Naive thymus-derived CD4-positive, alpha-beta T cell (primary cell): ENCODE results near the gene ANO9. TPM values are rescaled to one million over a fixed set of nuclear protein-coding genes. Genes with fewer than 3 reads are reported as not detected.
"Not testable (repeated sequence)": the region's sequence is repeated elsewhere in the genome, so short reads cannot be mapped to it uniquely, and the experiment has no call there.

ENCODE experiments used
- ATAC-seq: fragments of 150-1000 bp; cut with Tn5 transposase; 2 replicates; pipeline ENCODE4 v1.10.0; 2021; ENCODE audit warnings: mild to moderate bottlenecking, moderate library complexity
- CTCF ChIA-PET: fragments of 350-600 bp; sonication (Branson Sonifier 250); formaldehyde crosslinking; loops from one replicate; lab custom pipeline; 2021; ENCODE audit warnings: antibody characterized with exemption; lab: Charles Lee
- POLR2A ChIA-PET: fragments of 350-600 bp; sonication (Branson Sonifier 250); formaldehyde crosslinking; loops from one replicate; lab custom pipeline; 2021; ENCODE audit warnings: antibody characterized with exemption, inconsistent platforms; lab: Charles Lee
- DNase-seq, 9 donors: peaks; one replicate each; pipeline versions ENCODE4 v3.0.0 to v3.0.0-alpha.2; 2020 to 2022; ENCODE audit warnings: mixed read lengths in 1 of 9
- H3K27ac ChIP-seq: one replicate; pipeline ENCODE4 v1.7.0; 2013; ENCODE audit warnings: mild to moderate bottlenecking, low read depth, low read length, moderate library complexity
- H3K27me3 ChIP-seq, 2 donors: one replicate each; pipeline ENCODE4 v1.7.0; 2013; ENCODE audit warnings: low read length in 2 of 2, mild to moderate bottlenecking in 2 of 2, moderate library complexity in 2 of 2; ENCODE audit not compliant: control insufficient read depth in 2 of 2, insufficient read depth in 2 of 2
- H3K36me3 ChIP-seq, 3 experiments: 1 replicate in 2 of 3; 2 replicates in 1 of 3; pipeline ENCODE4 v1.7.0; 2013; ENCODE audit warnings: low read length in 3 of 3, mild to moderate bottlenecking in 3 of 3, moderate library complexity in 1 of 3; ENCODE audit not compliant: insufficient read depth in 3 of 3, control insufficient read depth in 2 of 3
- H3K4me1 ChIP-seq, 2 donors: one replicate each; pipeline ENCODE4 v1.7.0; 2013; ENCODE audit warnings: low read length in 2 of 2, mild to moderate bottlenecking in 2 of 2, moderate library complexity in 1 of 2; ENCODE audit not compliant: control insufficient read depth in 2 of 2, insufficient read depth in 2 of 2
- H3K4me3 ChIP-seq: 2 replicates; pipeline ENCODE4 v1.7.0; 2013; ENCODE audit warnings: mild to moderate bottlenecking, low read length
- H3K9me3 ChIP-seq, 3 experiments: 1 replicate in 2 of 3; 2 replicates in 1 of 3; pipeline ENCODE4 v1.7.0; 2013; ENCODE audit warnings: low read length in 3 of 3; ENCODE audit not compliant: control insufficient read depth in 2 of 3
- H3K27ac Mint-ChIP-seq, 9 donors: one replicate each; pipeline ENCODE4 v1.8.0; 2020 to 2022; ENCODE audit warnings: mixed read lengths in 9 of 9, mild to moderate bottlenecking in 8 of 9, moderate library complexity in 5 of 9, inconsistent platforms in 2 of 9
- H3K27me3 Mint-ChIP-seq, 5 donors: one replicate each; pipeline ENCODE4 v1.8.0; 2021 to 2022; ENCODE audit warnings: mixed read lengths in 5 of 5, mild to moderate bottlenecking in 1 of 5
- H3K36me3 Mint-ChIP-seq, 5 donors: one replicate each; pipeline ENCODE4 v1.8.0; 2020 to 2022; ENCODE audit warnings: mixed read lengths in 5 of 5, mild to moderate bottlenecking in 3 of 5, inconsistent platforms in 1 of 5
- H3K4me1 Mint-ChIP-seq, 7 donors: one replicate each; pipeline ENCODE4 v1.8.0; 2020 to 2022; ENCODE audit warnings: mixed read lengths in 7 of 7, mild to moderate bottlenecking in 3 of 7, inconsistent platforms in 1 of 7
- H3K4me3 Mint-ChIP-seq, 10 donors: one replicate each; pipeline ENCODE4 v1.8.0; 2020 to 2022; ENCODE audit warnings: mild to moderate bottlenecking in 10 of 10, mixed read lengths in 10 of 10, moderate library complexity in 6 of 10, inconsistent platforms in 2 of 10
- H3K9me3 Mint-ChIP-seq, 11 donors: one replicate each; pipeline ENCODE4 v1.8.0; 2020 to 2022; ENCODE audit warnings: mixed read lengths in 11 of 11, mild to moderate bottlenecking in 4 of 11, inconsistent platforms in 1 of 11, moderate library complexity in 1 of 11
- intact Hi-C, 2 donors: fragments of 100-400 bp; cut with micrococcal nuclease; formaldehyde crosslinking; loops; one replicate each; pipeline ENCODE4 v1.15.1; 2023
- polyA plus RNA-seq, 2 donors: library from polyadenylated mRNA; unstranded; fragments of 300-500 nt; fragmentation: Illumina TruSeq; gene quantifications; one replicate each; pipeline ENCODE4 v1.2.3, GENCODE V29; 2021
- total RNA-seq, 6 experiments: library from RNA in 5 of 6; stranded (reverse) in 5 of 6; gene quantifications; 1 replicate in 5 of 6; 2 replicates in 1 of 6; pipeline ENCODE4 v1.2.3 and lab custom pipeline; 2021 to 2026

ANO9 gene
- total and polyA plus RNA-seq, 7 experiments from 2014 or later: 9.0 to 107 (median 92.2) TPM

DNA sequence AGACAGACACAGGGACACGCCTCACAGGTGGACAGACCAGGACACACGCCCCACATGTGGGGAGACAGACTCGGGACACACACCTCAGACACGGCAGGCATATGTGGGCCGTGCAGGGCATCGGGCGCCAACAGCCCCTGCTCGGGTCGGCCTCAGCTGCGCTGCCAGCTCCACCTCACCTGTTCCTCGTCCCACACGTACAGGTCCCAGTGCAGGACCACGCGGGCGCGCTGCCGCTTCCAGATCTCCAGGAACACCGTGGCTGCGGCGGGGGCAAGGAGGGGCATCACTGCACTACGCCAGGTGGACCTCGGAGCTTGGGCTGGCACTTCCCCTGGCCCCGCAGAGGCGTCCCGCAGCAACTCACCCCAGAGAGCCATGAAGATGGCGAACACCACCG is 12.4 kb downstream of the ANO9 start:
- POLR2A ChIA-PET: interaction anchor here (0.5 to 0.6 kb wide), 2 partner anchors 23 to 133 kb away, joined by 3 read pairs; no protein-coding TSS in a partner anchor
- DNase-seq (peak in 1 of 9 donors; percentile 6), ATAC-seq (no peak)
- H3K4me1 Mint-ChIP-seq: peaks cover 0 to 5% (median 0%) of the 10 kb centered on the region in 7 donors
- Histone ChIP-seq H3K4me3 (no peak overlapping the region), H3K9me3 (no peaks in the 10 kb centered on the region), H3K27me3 (no peaks in the 10 kb centered on the region), H3K36me3 (peaks cover 0 to 39% (median 3%) of the 10 kb centered on the region in 3 experiments), H3K27ac (no peak overlapping the region), H3K4me1 (no peaks in the 10 kb centered on the region)
- no peak overlapping the region for H3K4me3 Mint-ChIP-seq
- no peak overlapping the region for H3K27ac Mint-ChIP-seq
- no peaks in the 10 kb centered on the region for H3K27me3 Mint-ChIP-seq
- CTCF ChIA-PET: no interaction called here
- intact Hi-C loops: no loop called here
- peaks cover 0 to 8% (median 2%) of the 10 kb centered on the region in 11 donors for H3K9me3 Mint-ChIP-seq
- H3K36me3 Mint-ChIP-seq: peaks cover 4 to 30% (median 11%) of the 10 kb centered on the region in 5 donors

DNA sequence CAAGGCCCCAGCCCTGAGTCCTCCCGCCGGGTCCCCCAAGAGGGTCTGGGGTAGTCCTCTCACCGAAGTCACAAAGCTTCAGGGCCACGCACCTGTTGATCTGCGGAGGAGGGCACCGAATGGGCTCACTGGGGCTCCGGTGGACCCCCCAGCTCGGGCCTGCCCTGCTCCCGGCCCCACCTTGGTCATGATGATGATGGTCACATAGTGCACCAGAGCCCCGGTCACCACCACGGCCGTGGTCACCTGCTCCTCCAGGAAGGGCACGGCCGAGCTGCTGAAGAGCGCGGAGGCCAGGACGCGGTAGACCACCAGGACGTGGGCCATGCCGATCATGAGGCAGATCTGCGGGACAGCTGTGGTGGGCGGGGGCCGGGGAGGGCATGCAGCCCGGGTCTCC is 13.5 kb downstream of the ANO9 start:
- intact Hi-C loops: no loop called here
- Histone ChIP-seq H3K4me1 (no peaks in the 10 kb centered on the region), H3K27ac (no peak overlapping the region), H3K36me3 (peaks cover 0 to 33% (median 3%) of the 10 kb centered on the region in 3 experiments), H3K27me3 (no peaks in the 10 kb centered on the region), H3K9me3 (no peaks in the 10 kb centered on the region), H3K4me3 (no peak overlapping the region)
- DNase-seq (no peak), ATAC-seq (no peak)
- ChIA-PET CTCF (no interaction called here), POLR2A (interaction anchor here (1.4 kb wide), 1 partner anchor 12 kb away, joined by 3 read pairs; no protein-coding TSS in a partner anchor)
- H3K4me1 Mint-ChIP-seq: peaks cover 0 to 6% (median 0%) of the 10 kb centered on the region in 7 donors
- peaks cover 5 to 36% (median 13%) of the 10 kb centered on the region in 5 donors for H3K36me3 Mint-ChIP-seq
- H3K27me3 Mint-ChIP-seq: no peaks in the 10 kb centered on the region
- no peak overlapping the region for H3K27ac Mint-ChIP-seq
- no peak overlapping the region for H3K4me3 Mint-ChIP-seq
- H3K9me3 Mint-ChIP-seq: peaks cover 0 to 10% (median 0%) of the 10 kb centered on the region in 11 donors

DNA sequence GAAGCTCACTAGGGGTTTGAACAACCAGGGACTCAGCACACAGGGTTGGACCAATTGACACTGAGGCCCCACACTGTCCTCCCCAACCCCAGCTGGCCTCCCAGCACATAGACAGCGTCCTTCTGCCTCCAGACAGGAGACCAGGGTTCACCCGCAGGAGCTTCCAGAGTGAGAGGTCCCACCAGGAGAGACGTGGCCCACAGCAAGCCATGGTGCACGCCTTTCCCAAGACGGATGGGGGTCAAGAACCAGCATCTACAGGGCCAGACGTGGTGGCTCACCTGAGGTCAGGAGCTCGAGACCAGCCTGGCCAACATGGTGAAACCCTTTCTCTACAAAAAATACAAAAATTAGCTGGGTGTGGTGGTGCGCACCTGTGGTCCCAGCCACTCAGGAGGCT is 15.0 kb downstream of the ANO9 start:
- ATAC-seq (no peak), DNase-seq (peak in 1 of 9 donors; percentile 4)
- intact Hi-C loops: loop anchor here in 1 of 2 donors (1.0 kb wide), 1 partner anchor 15 kb away; the partner anchor contains the start of gene ANO9
- ChIA-PET CTCF (interaction anchor here (1.3 kb wide), 1 partner anchor 12 kb away, joined by 3 read pairs; no protein-coding TSS in a partner anchor), POLR2A (interaction anchor here (0.6 to 1.3 kb wide), 3 partner anchors 12 to 338 kb away, joined by 3 to 4 read pairs (median 3); no protein-coding TSS in a partner anchor)
- Histone ChIP-seq H3K9me3 (no peaks in the 10 kb centered on the region), H3K4me3 (no peak overlapping the region), H3K27me3 (no peaks in the 10 kb centered on the region), H3K4me1 (no peaks in the 10 kb centered on the region), H3K27ac (no peak overlapping the region), H3K36me3 (peaks cover 0 to 19% (median 0%) of the 10 kb centered on the region in 3 experiments)
- H3K4me1 Mint-ChIP-seq: peaks cover 0 to 6% (median 0%) of the 10 kb centered on the region in 7 donors
- H3K4me3 Mint-ChIP-seq: no peak overlapping the region
- H3K9me3 Mint-ChIP-seq: peaks cover 0 to 10% (median 0%) of the 10 kb centered on the region in 11 donors
- peaks cover 5 to 36% (median 13%) of the 10 kb centered on the region in 5 donors for H3K36me3 Mint-ChIP-seq
- no peak overlapping the region for H3K27ac Mint-ChIP-seq
- no peaks in the 10 kb centered on the region for H3K27me3 Mint-ChIP-seq

DNA sequence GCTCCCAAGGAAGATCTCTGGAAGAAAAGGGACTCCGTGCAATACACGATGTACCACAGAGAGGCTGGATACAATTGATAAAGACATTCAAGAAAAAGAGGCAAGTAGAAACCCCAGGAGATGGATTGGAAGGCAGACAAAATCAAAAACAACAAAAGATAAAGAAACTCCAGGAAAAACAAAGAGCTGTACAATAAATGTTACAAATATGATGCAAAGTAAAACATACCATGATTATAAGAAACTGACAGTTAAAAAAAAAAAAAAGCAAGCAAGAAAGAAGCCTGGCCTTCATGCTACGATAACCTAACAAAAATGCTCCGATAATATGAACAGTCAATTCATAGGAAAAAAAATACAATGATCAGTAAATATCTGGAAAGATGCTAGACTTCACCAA is 16.5 kb downstream of the ANO9 start:
- no peak overlapping the region for H3K4me3 Mint-ChIP-seq
- no peaks in the 10 kb centered on the region for H3K27me3 ChIP-seq
- H3K9me3 ChIP-seq: no peaks in the 10 kb centered on the region
- no peak overlapping the region for H3K27ac ChIP-seq
- no peak overlapping the region for H3K4me3 ChIP-seq
- no peak overlapping the region for H3K27ac Mint-ChIP-seq
- no peak for ATAC-seq
- H3K36me3 Mint-ChIP-seq: peaks cover 5 to 36% (median 13%) of the 10 kb centered on the region in 5 donors
- peaks cover 0 to 10% (median 0%) of the 10 kb centered on the region in 11 donors for H3K9me3 Mint-ChIP-seq
- H3K27me3 Mint-ChIP-seq: no peaks in the 10 kb centered on the region
- DNase-seq: no peak
- peaks cover 0 to 15% (median 0%) of the 10 kb centered on the region in 3 experiments for H3K36me3 ChIP-seq
- POLR2A ChIA-PET: interaction anchor here (1.4 kb wide), 1 partner anchor 8 kb away, joined by 7 read pairs; no protein-coding TSS in a partner anchor
- H3K4me1 Mint-ChIP-seq: peaks cover 0 to 6% (median 0%) of the 10 kb centered on the region in 7 donors
- intact Hi-C loops: no loop called here
- H3K4me1 ChIP-seq: no peaks in the 10 kb centered on the region
- CTCF ChIA-PET: no interaction called here

DNA sequence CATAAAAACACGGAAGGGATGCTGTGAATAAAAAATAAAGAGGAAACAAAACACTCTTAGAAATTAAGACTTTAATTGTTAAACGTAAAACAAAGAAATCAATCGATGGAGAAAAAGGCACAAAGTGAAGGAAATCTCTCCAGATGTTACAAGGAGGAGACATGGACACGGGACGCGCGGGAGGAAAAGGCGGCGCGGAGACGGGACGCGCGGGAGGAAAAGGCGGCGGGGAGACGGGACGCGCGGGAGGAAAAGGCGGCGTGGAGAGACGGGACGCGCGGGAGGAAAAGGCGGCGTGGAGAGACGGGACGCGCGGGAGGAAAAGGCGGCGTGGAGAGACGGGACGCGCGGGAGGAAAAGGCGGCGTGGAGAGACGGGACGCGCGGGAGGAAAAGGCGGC is 17.0 kb downstream of the ANO9 start:
- H3K27ac ChIP-seq, H3K4me3 Mint-ChIP-seq, H3K27me3 Mint-ChIP-seq, H3K4me1 ChIP-seq, H3K9me3 Mint-ChIP-seq, DNase-seq, ATAC-seq, CTCF ChIA-PET, H3K27me3 ChIP-seq, intact Hi-C loops, H3K4me1 Mint-ChIP-seq, H3K4me3 ChIP-seq, H3K9me3 ChIP-seq: not testable (repeated sequence)
- POLR2A ChIA-PET: interaction anchor here (1.4 kb wide), 1 partner anchor 8 kb away, joined by 7 read pairs; no protein-coding TSS in a partner anchor
- Mint-ChIP-seq H3K36me3 (peaks cover 5 to 36% (median 13%) of the 10 kb centered on the region in 5 donors), H3K27ac (peak overlapping the region in 2 of 9 donors; percentile 3 to 45)
- H3K36me3 ChIP-seq: peaks cover 0 to 15% (median 0%) of the 10 kb centered on the region in 3 experiments

DNA sequence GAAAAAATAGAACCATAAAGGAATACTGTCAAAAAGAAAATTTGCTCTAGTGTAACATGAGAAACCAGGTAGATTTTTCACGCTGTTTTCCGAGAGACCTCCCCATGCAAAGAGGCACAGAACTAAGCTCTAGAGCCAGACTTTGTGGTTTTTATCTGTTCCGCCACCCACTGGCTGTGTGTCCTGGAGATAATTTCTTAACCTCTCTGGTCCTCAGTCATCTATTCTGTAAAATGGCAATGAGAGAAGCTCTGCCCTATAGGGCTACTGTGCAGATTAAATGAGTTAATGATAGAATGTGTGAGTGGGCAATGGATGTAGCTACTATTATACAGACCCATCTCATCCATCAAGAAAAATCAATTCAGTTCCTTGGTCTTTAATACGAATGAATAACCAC is 17.6 kb downstream of the ANO9 start:
- Histone ChIP-seq H3K4me1 (no peaks in the 10 kb centered on the region), H3K27ac (no peak overlapping the region), H3K36me3 (peaks cover 0 to 15% (median 0%) of the 10 kb centered on the region in 3 experiments), H3K27me3 (no peaks in the 10 kb centered on the region), H3K4me3 (no peak overlapping the region), H3K9me3 (no peaks in the 10 kb centered on the region)
- POLR2A ChIA-PET: interaction anchor here (0.8 kb wide), 1 partner anchor 18 kb away, joined by 4 read pairs; the partner anchor contains the start of gene ANO9
- H3K27ac Mint-ChIP-seq: peak overlapping the region in 2 of 9 donors; percentile 3 to 45
- CTCF ChIA-PET: interaction anchor here (0.6 kb wide), 1 partner anchor 315 kb away, joined by 4 read pairs; no protein-coding TSS in a partner anchor
- H3K36me3 Mint-ChIP-seq: peaks cover 5 to 33% (median 13%) of the 10 kb centered on the region in 5 donors
- no peaks in the 10 kb centered on the region for H3K27me3 Mint-ChIP-seq
- H3K4me3 Mint-ChIP-seq: no peak overlapping the region
- intact Hi-C loops: no loop called here
- peaks cover 0 to 6% (median 0%) of the 10 kb centered on the region in 7 donors for H3K4me1 Mint-ChIP-seq
- peaks cover 0 to 10% (median 0%) of the 10 kb centered on the region in 11 donors for H3K9me3 Mint-ChIP-seq
- no peak for DNase-seq
- no peak for ATAC-seq
